ENCODE results near the gene NTM. TPM values are rescaled to one million over a fixed set of nuclear protein-coding genes. Genes with fewer than 3 reads are reported as not detected.

Gene NTM
- total and polyA plus RNA-seq, 2 donors (not counting 3 experiments of a cell fraction or from before 2014, with no cell fraction given) = 1.00 to 1.1 TPM

GRCh38 chr11:131771471-131771870, 401.1 kb downstream of the NTM start:
- Histone ChIP-seq H3K4me2 (ENCODE audit: insufficient read depth, low read length) (no peak overlapping the region), H3K9me1 (replicated peaks; ENCODE audit: control insufficient read depth, extremely low read depth, insufficient read depth, low read length) (no peaks in the 10 kb centered on the region), H3K27me3 (ENCODE audit: control insufficient read depth in 2 of 2, insufficient read depth in 2 of 2, low read length in 2 of 2) (peaks cover 0 to 20% of the 10 kb centered on the region in 2 experiments), H3K36me3 (ENCODE audit: control insufficient read depth in 2 of 2, extremely low read depth in 1 of 2, insufficient read depth in 2 of 2, low read length in 2 of 2) (no peaks in the 10 kb centered on the region), H2AFZ (ENCODE audit: low read depth, low read length) (no peak overlapping the region), H3K9me3 (replicated peaks; ENCODE audit: control insufficient read depth, insufficient read depth, low read length) (no peaks in the 10 kb centered on the region), H3K27ac (ENCODE audit: insufficient read depth, low read depth, low read length) (no peak overlapping the region), H3K4me3 (replicated peaks in 1 of 3; ENCODE audit: insufficient read depth in 1 of 3, low read depth in 1 of 3, low read length in 3 of 3) (no peak overlapping the region), H4K20me1 (replicated peaks; ENCODE audit: control insufficient read depth, extremely low read depth, insufficient read depth, low read length) (no peaks in the 10 kb centered on the region), H3K9ac (replicated peaks; ENCODE audit: extremely low read depth, insufficient read depth, low read length) (no peak overlapping the region), H3K79me2 (ENCODE audit: control insufficient read depth, insufficient read depth, low read length) (no peaks in the 10 kb centered on the region), H3K4me1 (ENCODE audit: control insufficient read depth, extremely low read depth, insufficient read depth, low read length) (peaks cover 9% of the 10 kb centered on the region)
- ChIA-PET POLR2A (no interaction called here), CTCF (interaction anchor here (1.2 to 4.3 kb wide), 7 partner anchors 10 to 1293 kb away, joined by 3 to 24 read pairs (median 5); no protein-coding TSS in a partner anchor)
- no peak for FAIRE-seq
- TF ChIP-seq MYC (IDR thresholded peaks at IDR 0.05; ENCODE audit: low read depth, low read length) (no peak), POLR2AphosphoS5 (IDR thresholded peaks at IDR 0.05; ENCODE audit: insufficient read depth, low read depth, low read length) (no peak), EZH2 (IDR thresholded peaks at IDR 0.05; ENCODE audit: borderline replicate concordance, low read depth, low read length, severe bottlenecking) (no peak), MAX (IDR thresholded peaks at IDR 0.05; ENCODE audit: insufficient read depth, insufficient read length) (no peak), JUN (IDR thresholded peaks at IDR 0.05; ENCODE audit: borderline replicate concordance, insufficient read depth, insufficient read length, low read depth) (no peak), POLR2A (IDR thresholded peaks at IDR 0.05; ENCODE audit: low read depth, low read length) (no peak), FOS (IDR thresholded peaks at IDR 0.05; ENCODE audit: borderline replicate concordance, insufficient read depth, low read length) (no peak), GATA2 (IDR thresholded peaks at IDR 0.05; ENCODE audit: insufficient read depth, insufficient read length, low read depth, low read length) (no peak)
- TF ChIP-seq, protein P1, sequence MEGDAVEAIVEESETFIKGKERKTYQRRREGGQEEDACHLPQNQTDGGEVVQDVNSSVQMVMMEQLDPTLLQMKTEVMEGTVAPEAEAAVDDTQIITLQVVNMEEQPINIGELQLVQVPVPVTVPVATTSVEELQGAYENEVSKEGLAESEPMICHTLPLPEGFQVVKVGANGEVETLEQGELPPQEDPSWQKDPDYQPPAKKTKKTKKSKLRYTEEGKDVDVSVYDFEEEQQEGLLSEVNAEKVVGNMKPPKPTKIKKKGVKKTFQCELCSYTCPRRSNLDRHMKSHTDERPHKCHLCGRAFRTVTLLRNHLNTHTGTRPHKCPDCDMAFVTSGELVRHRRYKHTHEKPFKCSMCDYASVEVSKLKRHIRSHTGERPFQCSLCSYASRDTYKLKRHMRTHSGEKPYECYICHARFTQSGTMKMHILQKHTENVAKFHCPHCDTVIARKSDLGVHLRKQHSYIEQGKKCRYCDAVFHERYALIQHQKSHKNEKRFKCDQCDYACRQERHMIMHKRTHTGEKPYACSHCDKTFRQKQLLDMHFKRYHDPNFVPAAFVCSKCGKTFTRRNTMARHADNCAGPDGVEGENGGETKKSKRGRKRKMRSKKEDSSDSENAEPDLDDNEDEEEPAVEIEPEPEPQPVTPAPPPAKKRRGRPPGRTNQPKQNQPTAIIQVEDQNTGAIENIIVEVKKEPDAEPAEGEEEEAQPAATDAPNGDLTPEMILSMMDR (IDR thresholded peaks at IDR 0.05; ENCODE audit: extremely low read depth in 1 of 2, insufficient read depth in 1 of 2, low read depth in 1 of 2, low read length in 2 of 2) = no peak
- BruUV-seq (replicated peaks) = no TSS peak
- dilution Hi-C loops (cut with MboI; ENCODE audit: extremely low pct_ligation_motif_present, low sequenced_read_pairs) (no loop called here), intact Hi-C loops (cut with micrococcal nuclease) (no loop called here)
- DNase-seq (ENCODE audit: low read depth, low spot score) = no peak

Measured in endothelial cell of umbilical vein (primary cell).